ENCODE data around the gene RRBP1. TPM values are rescaled to one million over a fixed set of nuclear protein-coding genes. Genes with fewer than 3 reads are reported as not detected.
A peak's percentile ranks its signal among the peaks of the same experiment; 100 is the strongest.

Gene RRBP1
- total RNA-seq, 1 donor from 2014 or later: 312 TPM

DNA sequence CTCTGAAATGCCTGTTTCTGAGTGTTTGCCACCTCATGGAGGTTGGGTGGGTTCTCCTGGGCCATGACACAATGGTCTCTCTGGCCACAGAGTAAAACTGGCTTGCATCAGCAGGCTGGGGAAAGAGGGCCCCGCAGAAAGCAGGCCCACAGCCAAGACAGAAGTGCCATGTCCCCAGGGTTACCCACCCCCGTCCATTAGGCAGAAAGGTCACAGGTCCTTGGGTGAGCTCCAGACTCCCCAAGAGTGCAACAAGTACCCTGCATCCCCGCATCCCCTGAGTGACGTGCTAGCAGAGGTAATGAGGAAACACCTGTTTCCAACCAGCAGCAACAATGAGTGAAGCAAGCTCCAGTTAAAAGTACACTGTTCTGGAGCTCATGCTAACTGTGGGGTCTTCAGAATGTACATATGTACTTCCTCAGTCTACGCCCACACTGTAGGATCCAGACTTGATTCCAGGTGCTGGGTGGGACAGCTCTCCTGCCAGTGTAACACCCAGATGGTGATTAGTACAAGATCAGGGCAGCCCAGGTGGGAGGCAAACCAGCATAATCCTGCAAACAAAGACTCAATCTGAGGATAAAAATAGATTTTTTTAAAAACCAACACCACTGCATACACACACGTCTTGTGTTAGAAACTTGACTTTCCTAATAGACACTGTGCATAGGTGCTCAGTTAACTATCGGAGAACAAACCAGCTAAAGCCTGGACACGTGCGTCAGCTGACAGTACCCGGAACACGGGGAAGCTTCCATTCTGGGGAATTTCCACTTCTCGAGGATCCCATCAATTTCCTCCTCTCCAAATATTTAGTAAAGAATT lies 31.5 kb downstream of the RRBP1 start:
- TF ChIP-seq, protein P1, sequence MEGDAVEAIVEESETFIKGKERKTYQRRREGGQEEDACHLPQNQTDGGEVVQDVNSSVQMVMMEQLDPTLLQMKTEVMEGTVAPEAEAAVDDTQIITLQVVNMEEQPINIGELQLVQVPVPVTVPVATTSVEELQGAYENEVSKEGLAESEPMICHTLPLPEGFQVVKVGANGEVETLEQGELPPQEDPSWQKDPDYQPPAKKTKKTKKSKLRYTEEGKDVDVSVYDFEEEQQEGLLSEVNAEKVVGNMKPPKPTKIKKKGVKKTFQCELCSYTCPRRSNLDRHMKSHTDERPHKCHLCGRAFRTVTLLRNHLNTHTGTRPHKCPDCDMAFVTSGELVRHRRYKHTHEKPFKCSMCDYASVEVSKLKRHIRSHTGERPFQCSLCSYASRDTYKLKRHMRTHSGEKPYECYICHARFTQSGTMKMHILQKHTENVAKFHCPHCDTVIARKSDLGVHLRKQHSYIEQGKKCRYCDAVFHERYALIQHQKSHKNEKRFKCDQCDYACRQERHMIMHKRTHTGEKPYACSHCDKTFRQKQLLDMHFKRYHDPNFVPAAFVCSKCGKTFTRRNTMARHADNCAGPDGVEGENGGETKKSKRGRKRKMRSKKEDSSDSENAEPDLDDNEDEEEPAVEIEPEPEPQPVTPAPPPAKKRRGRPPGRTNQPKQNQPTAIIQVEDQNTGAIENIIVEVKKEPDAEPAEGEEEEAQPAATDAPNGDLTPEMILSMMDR (IDR thresholded peaks at IDR 0.05): no peak
- Mint-ChIP-seq H3K9me3 (ENCODE audit: unreplicated experiment) (no peaks in the 10 kb centered on the region), H3K36me3 (ENCODE audit: unreplicated experiment) (peaks cover 19% of the 10 kb centered on the region), H3K4me3 (ENCODE audit: unreplicated experiment) (no peak overlapping the region), H3K4me1 (ENCODE audit: unreplicated experiment) (peaks cover 60% of the 10 kb centered on the region), H3K27me3 (ENCODE audit: unreplicated experiment) (no peaks in the 10 kb centered on the region), H3K27ac (ENCODE audit: unreplicated experiment) (peak overlapping the region; percentile 55)
- no peak for DNase-seq (ENCODE audit: extremely low spot score, unreplicated experiment)

DNA sequence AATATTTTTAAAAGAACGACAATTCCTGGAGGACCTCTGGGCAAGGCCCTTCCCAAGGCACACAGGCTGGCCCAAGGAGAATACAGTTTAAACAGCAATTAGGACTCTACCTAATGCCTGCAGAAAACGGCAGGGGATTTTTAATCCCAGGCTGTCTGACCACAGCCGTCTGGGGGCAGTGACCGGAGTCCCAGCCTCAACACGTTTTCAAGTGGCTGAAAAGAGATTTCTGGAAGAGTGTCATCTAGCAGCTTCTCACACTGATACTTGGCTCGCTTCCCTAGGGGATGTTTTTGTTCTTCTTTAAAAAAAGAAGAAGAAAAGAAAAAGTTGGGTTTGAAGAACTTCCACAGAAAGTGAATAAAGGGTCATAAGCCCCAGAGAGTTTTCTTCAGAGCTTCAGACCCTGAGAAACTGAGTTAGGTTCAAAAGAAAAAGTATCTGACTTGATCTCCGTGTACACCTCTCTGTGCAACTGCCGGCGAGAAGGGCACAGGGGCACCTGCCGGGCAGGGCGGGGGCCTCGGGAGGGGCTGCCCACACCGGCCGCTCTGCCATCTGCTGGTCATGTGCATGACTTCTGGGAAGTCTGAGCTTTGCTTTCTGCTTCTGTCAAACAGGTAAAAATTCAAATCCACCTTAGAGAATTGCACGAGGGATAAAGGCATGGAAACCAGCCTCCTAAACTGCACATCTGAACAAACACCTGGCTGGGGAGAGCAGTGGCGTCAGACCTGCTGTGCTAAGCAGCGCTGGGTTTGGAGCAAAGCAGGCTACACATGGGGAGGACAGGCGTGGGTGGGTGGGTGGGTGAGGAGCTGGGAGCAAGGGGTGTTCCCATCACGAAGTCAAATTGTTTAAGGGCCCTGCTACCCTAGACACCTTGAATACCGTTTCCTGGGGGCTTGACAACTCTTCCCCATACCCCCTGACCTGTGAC lies 33.0 kb downstream of the RRBP1 start:
- Mint-ChIP-seq H3K4me1 (ENCODE audit: unreplicated experiment) (peaks cover 65% of the 10 kb centered on the region), H3K9me3 (ENCODE audit: unreplicated experiment) (no peaks in the 10 kb centered on the region), H3K27me3 (ENCODE audit: unreplicated experiment) (no peaks in the 10 kb centered on the region), H3K27ac (ENCODE audit: unreplicated experiment) (peak overlapping the region; percentile 76), H3K36me3 (ENCODE audit: unreplicated experiment) (peaks cover 7% of the 10 kb centered on the region), H3K4me3 (ENCODE audit: unreplicated experiment) (no peak overlapping the region)
- TF ChIP-seq, protein P1 (IDR thresholded peaks at IDR 0.05): peak; percentile 57
- DNase-seq (ENCODE audit: extremely low spot score, unreplicated experiment): no peak

DNA sequence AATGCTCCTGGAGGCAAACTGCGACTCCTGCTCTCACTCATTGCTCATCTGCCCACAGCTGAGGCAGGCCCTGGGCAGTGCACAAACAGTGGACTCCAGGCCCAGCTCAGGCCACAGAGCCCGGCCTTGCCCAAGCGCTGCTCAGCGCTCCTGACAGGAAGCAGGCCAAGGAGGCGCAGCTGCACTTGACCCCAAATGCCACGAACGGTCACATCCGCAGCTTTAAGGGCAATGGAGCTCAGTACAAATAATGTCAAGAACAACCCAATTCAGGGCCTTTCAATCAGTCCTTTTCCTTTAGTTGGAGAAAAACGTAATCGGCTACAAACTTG lies 33.8 kb downstream of the RRBP1 start:
- H3K27me3 Mint-ChIP-seq (ENCODE audit: unreplicated experiment): no peaks in the 10 kb centered on the region
- no peaks in the 10 kb centered on the region for H3K9me3 Mint-ChIP-seq (ENCODE audit: unreplicated experiment)
- TF ChIP-seq, protein P1 (IDR thresholded peaks at IDR 0.05): no peak
- no peak overlapping the region for H3K4me3 Mint-ChIP-seq (ENCODE audit: unreplicated experiment)
- DNase-seq (ENCODE audit: extremely low spot score, unreplicated experiment): no peak
- H3K36me3 Mint-ChIP-seq (ENCODE audit: unreplicated experiment): peaks cover 7% of the 10 kb centered on the region
- peak overlapping the region; percentile 76 for H3K27ac Mint-ChIP-seq (ENCODE audit: unreplicated experiment)
- peaks cover 72% of the 10 kb centered on the region for H3K4me1 Mint-ChIP-seq (ENCODE audit: unreplicated experiment)

DNA sequence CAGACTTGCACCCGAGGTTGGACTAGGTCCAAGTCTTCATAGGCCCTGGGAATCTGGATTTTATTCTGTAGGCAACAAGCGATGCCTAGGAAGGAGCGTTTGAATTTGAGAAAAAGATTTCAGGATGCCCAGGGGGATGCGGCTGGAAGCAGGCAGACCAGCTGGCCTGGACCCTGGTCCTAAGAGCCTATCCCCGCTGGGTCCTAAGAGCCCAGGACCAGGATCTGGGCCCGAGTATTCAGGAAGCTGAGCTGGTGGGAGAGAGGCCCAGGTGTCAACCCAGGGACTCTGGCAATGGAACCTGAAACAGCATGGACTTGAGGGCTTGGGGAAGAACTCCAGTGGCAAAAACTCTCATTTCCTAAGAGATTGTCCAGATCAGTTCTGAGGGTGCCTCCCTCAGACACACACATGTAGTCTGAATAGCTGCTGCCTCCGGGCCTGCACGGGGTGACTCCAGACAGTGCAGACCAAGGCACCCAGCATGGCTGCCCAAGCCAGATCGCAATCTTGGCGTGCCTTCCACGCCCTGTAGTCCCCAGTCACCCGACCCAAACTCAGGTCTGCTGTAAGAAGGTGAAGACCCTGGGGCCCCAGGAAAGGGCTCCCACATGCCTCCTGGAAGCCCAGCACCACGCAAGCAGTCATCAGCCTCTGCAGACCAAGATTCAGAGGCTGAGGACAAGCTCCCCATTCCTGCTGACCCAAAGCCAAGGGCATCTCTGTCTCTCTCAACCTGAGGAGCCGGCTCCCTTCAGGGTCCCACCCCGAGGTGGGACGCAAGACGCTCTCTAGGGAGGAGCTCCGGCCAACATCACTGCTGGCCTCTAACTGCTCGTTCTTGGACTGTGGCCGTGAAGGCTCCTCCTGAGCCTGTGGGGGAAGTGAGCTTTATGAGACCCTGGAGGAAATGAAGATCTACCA lies 34.4 kb downstream of the RRBP1 start:
- TF ChIP-seq, protein P1 (IDR thresholded peaks at IDR 0.05): no peak
- Mint-ChIP-seq H3K27me3 (ENCODE audit: unreplicated experiment) (no peaks in the 10 kb centered on the region), H3K4me1 (ENCODE audit: unreplicated experiment) (peaks cover 75% of the 10 kb centered on the region), H3K4me3 (ENCODE audit: unreplicated experiment) (no peak overlapping the region), H3K9me3 (ENCODE audit: unreplicated experiment) (no peaks in the 10 kb centered on the region), H3K36me3 (ENCODE audit: unreplicated experiment) (peaks cover 7% of the 10 kb centered on the region), H3K27ac (ENCODE audit: unreplicated experiment) (peak overlapping the region; percentile 76)
- DNase-seq (ENCODE audit: extremely low spot score, unreplicated experiment): no peak
